ENCODE measurements around the gene APOL1. TPM values are rescaled to one million over a fixed set of nuclear protein-coding genes. Genes with fewer than 3 reads are reported as not detected.
A peak's percentile ranks its signal among the peaks of the same experiment; 100 is the strongest.

Gene APOL1
- total RNA-seq, 6 experiments from 2014 or later, result 85.1 to 299 (median 119) TPM

DNA sequence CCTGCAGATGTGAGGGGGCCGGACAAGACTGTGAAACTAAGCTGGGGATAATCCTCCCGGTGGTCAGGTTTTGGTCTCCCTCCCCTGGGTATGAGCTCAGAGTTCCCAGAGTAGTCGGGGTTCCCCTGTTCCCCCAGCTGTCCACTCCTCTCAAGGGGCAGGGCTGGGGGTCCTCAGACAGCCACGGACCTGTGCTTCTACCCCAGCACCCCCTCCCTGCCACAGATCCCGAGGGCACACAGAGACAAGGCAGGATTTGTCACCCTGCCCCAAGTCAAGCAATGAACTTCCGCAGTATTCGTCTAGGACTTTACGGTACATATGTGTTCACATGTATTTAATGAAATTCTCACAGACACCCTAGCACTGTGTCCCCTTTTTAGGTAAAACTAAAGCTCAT lies 45.2 kb downstream of the APOL1 start:
- peak overlapping the region in 1 of 3 donors; percentile 51 for H3K27ac ChIP-seq
- no peak for DNase-seq
- TF ChIP-seq, protein P1, sequence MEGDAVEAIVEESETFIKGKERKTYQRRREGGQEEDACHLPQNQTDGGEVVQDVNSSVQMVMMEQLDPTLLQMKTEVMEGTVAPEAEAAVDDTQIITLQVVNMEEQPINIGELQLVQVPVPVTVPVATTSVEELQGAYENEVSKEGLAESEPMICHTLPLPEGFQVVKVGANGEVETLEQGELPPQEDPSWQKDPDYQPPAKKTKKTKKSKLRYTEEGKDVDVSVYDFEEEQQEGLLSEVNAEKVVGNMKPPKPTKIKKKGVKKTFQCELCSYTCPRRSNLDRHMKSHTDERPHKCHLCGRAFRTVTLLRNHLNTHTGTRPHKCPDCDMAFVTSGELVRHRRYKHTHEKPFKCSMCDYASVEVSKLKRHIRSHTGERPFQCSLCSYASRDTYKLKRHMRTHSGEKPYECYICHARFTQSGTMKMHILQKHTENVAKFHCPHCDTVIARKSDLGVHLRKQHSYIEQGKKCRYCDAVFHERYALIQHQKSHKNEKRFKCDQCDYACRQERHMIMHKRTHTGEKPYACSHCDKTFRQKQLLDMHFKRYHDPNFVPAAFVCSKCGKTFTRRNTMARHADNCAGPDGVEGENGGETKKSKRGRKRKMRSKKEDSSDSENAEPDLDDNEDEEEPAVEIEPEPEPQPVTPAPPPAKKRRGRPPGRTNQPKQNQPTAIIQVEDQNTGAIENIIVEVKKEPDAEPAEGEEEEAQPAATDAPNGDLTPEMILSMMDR (IDR thresholded peaks at IDR 0.05), result no peak
- TF ChIP-seq POLR2A (IDR thresholded peaks at IDR 0.05), result no peak

DNA sequence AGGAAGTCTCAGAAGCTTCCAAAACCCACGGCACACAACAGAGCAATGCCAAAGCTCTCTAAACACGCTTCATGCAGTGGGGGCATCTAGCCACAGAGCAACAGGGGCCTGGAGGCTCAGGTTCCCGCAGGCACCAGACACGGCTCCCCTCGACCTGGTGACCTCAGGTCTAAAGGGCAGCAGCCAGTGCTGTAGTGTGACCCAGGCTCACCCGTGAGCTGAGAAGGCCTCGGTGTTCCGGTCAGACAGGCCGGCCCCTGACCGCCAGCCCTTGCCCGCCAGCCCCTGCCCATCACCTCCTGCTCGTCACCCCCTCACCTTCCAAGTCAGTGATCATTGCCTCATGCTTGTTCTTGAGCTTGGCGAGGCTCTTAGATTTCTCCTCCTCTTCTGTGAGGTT lies 45.7 kb downstream of the APOL1 start:
- peak in 2 of 3 donors; percentile 73 to 82 for DNase-seq
- intact Hi-C loops (cut with DNase I), result loop anchor here in 1 of 2 donors (5.0 kb wide), 1 partner anchor 174 kb away; no protein-coding TSS in a partner anchor
- Histone ChIP-seq H3K27ac (peak overlapping the region in 2 of 3 donors; percentile 29 to 51), H3K4me3 (no peak overlapping the region), H3K36me3 (peaks cover 55 to 98% (median 76%) of the 10 kb centered on the region in 4 donors), H3K9me3 (no peaks in the 10 kb centered on the region), H3K4me1 (peaks cover 0 to 15% (median 6%) of the 10 kb centered on the region in 4 donors), H3K27me3 (no peaks in the 10 kb centered on the region)
- 20% methylated on average over 1 of the region's 13 CpGs for WGBS (ENCODE audit: insufficient coverage, low coverage, low lambda C conversion rate, missing lambda C conversion rate)
- TF ChIP-seq, protein P1 (IDR thresholded peaks at IDR 0.05), result no peak
- TF ChIP-seq POLR2A (IDR thresholded peaks at IDR 0.05), result no peak
- peak; percentile 26 to 80 (median 78) for ATAC-seq

More for the DNA sequence above, 45.2 kb downstream of the APOL1 start:
- no peak for ATAC-seq
- H3K9me3 ChIP-seq, result no peaks in the 10 kb centered on the region
- WGBS (ENCODE audit: insufficient coverage, low coverage, low lambda C conversion rate, missing lambda C conversion rate), result 67% methylated on average over 3 of the region's 8 CpGs
- no peaks in the 10 kb centered on the region for H3K27me3 ChIP-seq
- H3K36me3 ChIP-seq, result peaks cover 55 to 100% (median 79%) of the 10 kb centered on the region in 4 donors
- H3K4me3 ChIP-seq, result no peak overlapping the region
- intact Hi-C loops (cut with DNase I), result loop anchor here in 1 of 2 donors (5.0 kb wide), 1 partner anchor 174 kb away; no protein-coding TSS in a partner anchor
- peaks cover 0 to 14% (median 6%) of the 10 kb centered on the region in 4 donors for H3K4me1 ChIP-seq

DNA sequence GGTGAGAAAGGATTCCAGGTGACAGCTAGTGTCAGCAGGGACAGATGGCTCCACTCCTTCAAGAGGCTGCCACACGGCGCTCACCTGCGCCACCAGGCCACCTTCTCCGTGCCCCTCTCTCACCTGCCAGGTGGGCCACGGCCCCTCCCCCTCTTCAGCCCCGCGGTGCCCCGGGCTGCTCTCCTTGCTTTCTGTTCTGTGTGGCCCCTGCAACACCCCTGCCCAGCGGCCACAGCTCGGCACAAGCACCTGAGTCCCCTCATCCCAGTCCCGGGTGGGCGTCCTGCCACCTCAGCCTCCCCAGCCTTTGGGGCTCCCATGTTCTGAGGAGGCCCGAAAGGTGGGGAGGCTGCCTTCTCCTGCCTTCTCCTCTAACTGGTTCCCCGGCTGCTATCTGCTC lies 46.4 kb downstream of the APOL1 start:
- WGBS (ENCODE audit: insufficient coverage, low coverage, low lambda C conversion rate, missing lambda C conversion rate), result no CpG with 5 or more reads among the region's 14 CpGs
- ATAC-seq, result no peak
- H3K36me3 ChIP-seq, result peaks cover 52 to 97% (median 73%) of the 10 kb centered on the region in 4 donors
- peak overlapping the region in 2 of 3 donors; percentile 29 to 51 for H3K27ac ChIP-seq
- peaks cover 0 to 20% (median 6%) of the 10 kb centered on the region in 4 donors for H3K4me1 ChIP-seq
- intact Hi-C loops (cut with DNase I), result loop anchor here in 1 of 2 donors (5.0 kb wide), 1 partner anchor 173 kb away; no protein-coding TSS in a partner anchor
- no peaks in the 10 kb centered on the region for H3K9me3 ChIP-seq
- no peaks in the 10 kb centered on the region for H3K27me3 ChIP-seq
- no peak overlapping the region for H3K4me3 ChIP-seq
- no peak for TF ChIP-seq POLR2A (IDR thresholded peaks at IDR 0.05)
- TF ChIP-seq, protein P1 (IDR thresholded peaks at IDR 0.05), result no peak
- no peak for DNase-seq

DNA sequence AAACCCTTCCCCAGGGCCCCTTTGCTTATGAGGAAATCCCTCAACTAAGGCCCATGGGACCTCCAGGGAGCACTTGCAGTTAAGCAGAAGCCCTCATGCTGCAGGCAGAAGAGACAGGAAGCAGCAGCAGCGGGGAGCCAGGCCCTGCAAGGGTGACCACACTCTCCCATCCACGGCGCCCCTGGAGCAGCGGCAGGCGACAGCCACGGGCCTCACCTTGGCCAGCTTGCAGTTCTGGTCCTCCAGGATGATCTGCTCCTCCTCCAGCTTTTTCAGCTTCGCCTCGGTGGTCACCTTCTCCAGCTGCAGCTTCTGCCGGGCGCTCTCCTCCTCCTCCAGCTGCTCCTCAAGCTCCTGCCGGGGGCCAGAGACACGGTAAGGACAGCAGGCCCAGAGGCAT lies 47.0 kb downstream of the APOL1 start:
- DNase-seq (no peak), ATAC-seq (no peak)
- 80% methylated on average over 1 of the region's 12 CpGs for WGBS (ENCODE audit: insufficient coverage, low coverage, low lambda C conversion rate, missing lambda C conversion rate)
- TF ChIP-seq, protein P1 (IDR thresholded peaks at IDR 0.05), result no peak
- TF ChIP-seq POLR2A (IDR thresholded peaks at IDR 0.05), result no peak
- Histone ChIP-seq H3K27me3 (no peaks in the 10 kb centered on the region), H3K27ac (peak overlapping the region in 1 of 3 donors; percentile 51), H3K36me3 (peaks cover 45 to 97% (median 72%) of the 10 kb centered on the region in 4 donors), H3K9me3 (no peaks in the 10 kb centered on the region), H3K4me1 (peaks cover 0 to 20% (median 6%) of the 10 kb centered on the region in 4 donors), H3K4me3 (no peak overlapping the region)
- intact Hi-C loops (cut with DNase I), result loop anchor here (5.0 kb wide), 1 partner anchor 172 kb away; no protein-coding TSS in a partner anchor

All from right lobe of liver (tissue), 6 donors.